Stomach smooth muscle (tissue), 2 donors: ENCODE data around the gene MACROH2A2.
"Not testable (repeated sequence)": the region's sequence is repeated elsewhere in the genome, so short reads cannot be mapped to it uniquely, and the experiment has no call there.

Source experiments
- H3K27ac ChIP-seq: one replicate; pipeline ENCODE4 v1.7.0; 2013; ENCODE audit warnings: mild to moderate bottlenecking, low read length, inconsistent platforms
- H3K27me3 ChIP-seq, 2 donors: one replicate each; pipeline ENCODE4 v1.7.0; 2013; ENCODE audit warnings: low read length in 2 of 2; ENCODE audit not compliant: insufficient read depth in 2 of 2, control insufficient read depth in 1 of 2
- H3K36me3 ChIP-seq, 2 donors: one replicate each; pipeline ENCODE4 v1.7.0; 2013; ENCODE audit warnings: low read length in 2 of 2; ENCODE audit not compliant: control insufficient read depth in 2 of 2, insufficient read depth in 2 of 2
- H3K4me1 ChIP-seq: one replicate; pipeline ENCODE4 v1.7.0; 2013; ENCODE audit warnings: low read length; ENCODE audit not compliant: control insufficient read depth, insufficient read depth
- H3K4me3 ChIP-seq, 2 donors: one replicate each; pipeline ENCODE4 v1.7.0; 2013; ENCODE audit warnings: low read length in 2 of 2
- H3K9ac ChIP-seq, 2 donors: one replicate each; pipeline ENCODE4 v1.7.0; 2013; ENCODE audit warnings: low read length in 2 of 2, mild to moderate bottlenecking in 1 of 2
- H3K9me3 ChIP-seq, 2 donors: one replicate each; pipeline ENCODE4 v1.7.0; 2013; ENCODE audit warnings: low read length in 2 of 2; ENCODE audit not compliant: control insufficient read depth in 2 of 2
- donor health status: healthy.
- donor health status: Pancreatic carcinoma.

The MACROH2A2 gene

DNA sequence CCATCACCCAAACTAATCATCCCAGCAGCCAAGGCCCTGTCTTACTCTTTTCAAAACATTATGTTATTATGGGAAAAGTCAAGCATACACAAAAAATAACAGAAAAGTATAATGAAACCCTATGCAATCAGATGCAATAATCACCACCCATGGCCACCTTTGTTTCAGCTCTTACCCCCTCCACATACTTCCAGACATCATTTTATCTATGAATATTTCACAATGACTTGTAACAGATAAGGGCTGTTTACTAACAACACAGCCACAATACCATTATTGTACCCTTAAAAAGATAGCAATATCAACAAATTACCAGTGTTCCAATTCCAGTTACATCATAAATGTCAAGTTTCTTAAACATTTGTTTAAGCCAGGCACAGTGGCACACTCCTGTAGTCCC, 44.8 kb downstream of the MACROH2A2 start:
- no peaks in the 10 kb centered on the region for H3K9me3 ChIP-seq
- H3K27me3 ChIP-seq, result no peaks in the 10 kb centered on the region
- H3K27ac ChIP-seq, result no peak overlapping the region
- H3K4me3 ChIP-seq, result no peak overlapping the region
- no peaks in the 10 kb centered on the region for H3K4me1 ChIP-seq
- peaks cover 31 to 35% of the 10 kb centered on the region in 2 donors for H3K36me3 ChIP-seq
- H3K9ac ChIP-seq, result no peak overlapping the region

DNA sequence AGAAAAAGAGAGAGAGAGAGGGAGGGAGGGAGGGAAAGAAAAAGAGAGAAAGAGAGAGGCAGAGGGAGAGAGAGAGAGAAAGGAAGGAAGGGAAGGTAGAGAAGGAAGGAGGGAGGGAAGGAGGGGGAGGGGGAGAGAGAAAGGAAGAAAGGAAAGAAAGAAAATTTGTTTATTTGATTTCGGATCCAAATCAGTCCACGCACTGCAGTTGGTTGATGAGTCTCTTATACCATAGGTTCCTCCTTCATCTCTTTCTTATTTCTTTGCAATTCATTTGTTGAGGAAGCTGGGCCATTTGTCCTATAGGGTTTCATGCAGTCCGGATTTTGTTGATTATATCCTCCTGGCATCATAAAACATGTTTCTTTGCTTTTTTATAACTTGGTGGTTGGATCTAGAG, 45.6 kb downstream of the MACROH2A2 start:
- Histone ChIP-seq H3K9ac (no peak overlapping the region), H3K4me1 (no peaks in the 10 kb centered on the region), H3K27ac (no peak overlapping the region), H3K27me3 (no peaks in the 10 kb centered on the region), H3K9me3 (no peaks in the 10 kb centered on the region), H3K36me3 (peaks cover 26 to 29% of the 10 kb centered on the region in 2 donors), H3K4me3 (no peak overlapping the region)

DNA sequence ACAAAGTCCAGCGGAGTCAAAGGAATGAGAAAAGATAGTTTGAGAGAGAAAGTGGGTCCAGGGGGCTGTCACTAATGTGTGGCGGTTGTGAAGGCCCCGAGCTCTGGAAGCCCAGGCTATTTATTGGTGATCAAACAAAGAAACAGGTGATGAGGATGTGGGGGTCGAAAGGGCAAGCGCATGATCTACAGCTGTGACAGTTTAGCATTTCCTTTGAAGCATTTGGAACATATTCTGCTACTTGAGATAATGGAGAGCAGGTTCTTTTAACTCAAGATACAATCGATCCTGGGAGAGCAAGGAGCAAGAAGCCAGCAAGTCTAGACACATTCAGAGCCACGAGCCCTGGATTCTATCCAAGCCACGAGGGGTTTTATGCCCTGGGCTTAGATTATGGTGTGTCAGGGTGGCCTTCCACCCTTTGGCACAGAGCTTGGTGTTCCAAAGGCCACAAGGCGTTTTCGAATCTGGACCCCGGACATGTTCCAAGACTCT, 48.5 kb downstream of the MACROH2A2 start:
- not testable (repeated sequence) for H3K27ac ChIP-seq, H3K4me1 ChIP-seq, H3K4me3 ChIP-seq, H3K27me3 ChIP-seq, H3K9ac ChIP-seq, H3K9me3 ChIP-seq
- peaks cover 16 to 21% of the 10 kb centered on the region in 2 donors for H3K36me3 ChIP-seq

DNA sequence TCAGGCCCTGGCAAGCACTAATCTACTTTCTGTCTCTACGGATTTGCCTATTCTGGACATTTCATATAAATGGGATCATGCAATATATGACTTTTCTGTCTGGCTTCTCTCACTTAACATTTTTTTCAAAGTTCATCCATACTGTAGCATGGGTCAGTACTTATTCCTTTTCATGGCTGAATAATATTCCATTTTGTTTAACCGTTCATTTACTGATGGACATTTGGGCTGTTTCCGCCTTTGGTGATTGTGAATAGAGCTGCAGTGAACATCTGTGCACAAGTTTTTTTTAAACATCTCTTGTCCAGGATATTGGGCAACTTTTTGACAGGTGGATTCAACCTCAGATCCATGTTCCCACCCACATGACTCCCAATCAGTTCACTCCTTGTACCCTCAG, 49.0 kb downstream of the MACROH2A2 start:
- H3K9ac ChIP-seq, result no peak overlapping the region
- no peak overlapping the region for H3K4me3 ChIP-seq
- no peaks in the 10 kb centered on the region for H3K27me3 ChIP-seq
- no peak overlapping the region for H3K27ac ChIP-seq
- no peaks in the 10 kb centered on the region for H3K9me3 ChIP-seq
- H3K36me3 ChIP-seq, result peaks cover 16 to 19% of the 10 kb centered on the region in 2 donors
- no peaks in the 10 kb centered on the region for H3K4me1 ChIP-seq

GRCh38 chr10:70106958-70107791, 54.5 kb downstream of the MACROH2A2 start:
- Histone ChIP-seq H3K27me3 (no peaks in the 10 kb centered on the region), H3K4me1 (no peaks in the 10 kb centered on the region), H3K4me3 (no peak overlapping the region), H3K36me3 (peaks cover 9 to 13% of the 10 kb centered on the region in 2 donors), H3K27ac (no peak overlapping the region), H3K9ac (no peak overlapping the region), H3K9me3 (no peaks in the 10 kb centered on the region)

DNA sequence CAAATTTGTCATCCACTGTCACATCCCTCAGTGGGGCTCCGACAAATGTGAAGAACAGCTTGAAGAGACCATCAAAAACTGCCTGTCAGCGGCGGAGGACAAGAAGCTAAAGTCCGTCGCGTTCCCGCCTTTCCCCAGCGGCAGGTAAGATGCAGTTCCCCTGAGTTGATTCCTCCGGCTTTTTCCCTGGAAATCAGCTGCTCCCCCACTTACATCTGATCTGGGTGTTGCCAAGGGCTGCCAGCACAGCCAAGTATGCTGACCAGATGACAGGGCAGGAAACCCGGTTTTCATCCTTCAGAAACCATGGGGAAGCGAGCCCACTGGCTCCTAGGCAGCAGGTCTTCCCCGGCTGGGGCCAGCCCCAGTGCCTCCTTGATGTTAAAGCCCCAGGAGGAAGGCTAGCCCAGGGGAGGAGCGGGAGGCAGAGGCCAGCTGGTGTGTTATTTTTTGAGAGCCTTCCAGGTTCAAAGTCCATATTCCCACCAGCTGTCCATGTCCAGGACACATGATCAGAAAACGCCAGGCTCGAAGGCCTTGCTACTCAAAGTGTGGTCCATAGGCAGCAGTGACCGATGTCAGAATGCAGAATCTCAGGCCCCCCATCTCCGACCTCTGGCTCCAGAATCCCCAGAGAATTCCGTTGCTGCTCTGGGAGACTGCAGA, 56.6 kb downstream of the MACROH2A2 start:
- Histone ChIP-seq H3K9ac (no peak overlapping the region), H3K4me3 (no peak overlapping the region), H3K36me3 (peaks cover 18 to 23% of the 10 kb centered on the region in 2 donors), H3K27ac (no peak overlapping the region), H3K9me3 (no peaks in the 10 kb centered on the region), H3K4me1 (no peaks in the 10 kb centered on the region), H3K27me3 (no peaks in the 10 kb centered on the region)

DNA sequence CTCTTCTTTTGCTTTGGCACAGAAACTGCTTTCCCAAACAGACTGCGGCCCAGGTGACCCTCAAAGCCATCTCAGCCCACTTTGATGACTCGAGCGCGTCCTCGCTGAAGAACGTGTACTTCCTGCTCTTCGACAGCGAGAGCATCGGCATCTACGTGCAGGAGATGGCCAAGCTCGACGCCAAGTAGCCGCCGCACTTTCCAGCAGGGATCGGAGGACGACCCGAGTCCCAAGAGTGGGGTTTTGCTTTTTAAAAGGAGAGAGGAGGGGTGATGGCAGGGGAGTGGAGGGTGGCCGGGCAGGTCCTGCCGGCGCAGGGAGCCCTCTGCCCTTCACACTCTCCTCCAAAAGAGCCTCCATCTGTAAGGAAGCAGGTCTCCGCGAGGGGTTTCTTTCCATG, 58.9 kb downstream of the MACROH2A2 start:
- Histone ChIP-seq H3K36me3 (peaks cover 20 to 27% of the 10 kb centered on the region in 2 donors), H3K27me3 (no peaks in the 10 kb centered on the region), H3K4me3 (no peak overlapping the region), H3K27ac (no peak overlapping the region), H3K9me3 (no peaks in the 10 kb centered on the region), H3K9ac (no peak overlapping the region), H3K4me1 (no peaks in the 10 kb centered on the region)

DNA sequence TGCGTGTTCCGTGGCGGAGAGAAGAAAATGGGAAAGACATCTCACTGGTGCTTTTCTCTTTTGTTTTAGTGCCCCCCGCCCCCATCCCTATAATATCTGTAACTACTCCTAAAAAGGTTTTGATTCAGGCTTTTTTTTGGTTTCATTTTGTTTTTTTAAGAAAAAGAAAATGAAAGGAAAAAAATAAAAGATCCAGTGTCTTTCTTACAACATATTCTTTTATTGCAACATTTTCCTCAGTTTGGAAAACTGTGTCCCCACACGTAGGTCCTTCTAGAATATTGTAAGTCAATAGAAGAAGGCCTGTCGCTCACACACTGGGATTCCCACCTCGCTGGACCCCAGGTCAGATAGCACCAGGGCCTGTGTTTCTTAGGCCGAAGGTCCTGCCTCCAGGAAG, 59.4 kb downstream of the MACROH2A2 start:
- Histone ChIP-seq H3K27ac (no peak overlapping the region), H3K4me3 (no peak overlapping the region), H3K27me3 (no peaks in the 10 kb centered on the region), H3K9me3 (no peaks in the 10 kb centered on the region), H3K9ac (no peak overlapping the region), H3K4me1 (no peaks in the 10 kb centered on the region), H3K36me3 (peaks cover 20 to 27% of the 10 kb centered on the region in 2 donors)

- no peak overlapping the region for H3K27ac ChIP-seq
- peaks cover 21 to 30% of the 10 kb centered on the region in 2 donors for H3K36me3 ChIP-seq
- H3K27me3 ChIP-seq, result no peaks in the 10 kb centered on the region
- no peaks in the 10 kb centered on the region for H3K4me1 ChIP-seq
- H3K4me3 ChIP-seq, result no peak overlapping the region
- H3K9ac ChIP-seq, result no peak overlapping the region
- H3K9me3 ChIP-seq, result no peaks in the 10 kb centered on the region
These were observed 62.3 kb downstream of the MACROH2A2 start for GRCh38 chr10:70114902-70115301.

DNA sequence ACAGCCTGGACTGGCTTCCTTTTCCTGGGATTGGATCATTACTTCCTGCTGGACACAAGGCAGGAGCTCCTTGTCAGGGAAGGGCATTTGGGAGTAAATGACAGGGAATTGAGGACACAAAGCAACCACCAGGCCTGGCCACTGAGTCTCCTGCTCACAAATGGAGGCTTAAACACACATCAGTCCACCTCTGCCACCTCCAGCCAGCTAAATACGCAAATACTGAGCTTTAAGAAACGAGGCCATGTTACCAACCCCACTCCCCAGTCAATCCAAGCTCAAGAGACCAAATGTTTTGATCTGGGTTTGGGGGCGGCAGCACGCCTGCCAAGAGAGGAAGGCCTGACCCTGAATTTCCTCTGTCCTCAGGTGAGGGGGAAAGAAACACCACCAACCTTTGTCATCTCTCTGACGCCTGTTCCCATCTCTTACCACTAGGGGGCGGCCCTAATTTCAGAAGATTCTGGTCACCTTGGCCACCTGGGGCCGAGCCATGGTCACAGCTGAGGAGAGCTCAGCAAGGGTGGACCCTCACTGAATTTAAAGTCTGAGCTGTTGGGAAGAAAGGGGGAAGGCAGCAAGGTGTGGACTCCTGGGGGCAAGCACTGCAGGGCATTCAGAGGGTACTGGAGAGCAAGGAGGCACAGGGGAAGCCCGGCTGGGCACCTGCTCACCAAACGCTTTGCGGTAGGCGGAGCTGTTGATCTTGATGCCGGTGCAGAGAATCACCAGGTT, 63.5 kb downstream of the MACROH2A2 start:
- no peaks in the 10 kb centered on the region for H3K27me3 ChIP-seq
- H3K27ac ChIP-seq, result no peak overlapping the region
- H3K4me1 ChIP-seq, result no peaks in the 10 kb centered on the region
- no peaks in the 10 kb centered on the region for H3K9me3 ChIP-seq
- no peak overlapping the region for H3K4me3 ChIP-seq
- no peak overlapping the region for H3K9ac ChIP-seq
- peaks cover 30 to 38% of the 10 kb centered on the region in 2 donors for H3K36me3 ChIP-seq
